HG02678 (cell line): ENCODE results near the gene GOLGA6D.
"Not testable (repeated sequence)": the region's sequence is repeated elsewhere in the genome, so short reads cannot be mapped to it uniquely, and the experiment has no call there.

ENCODE experiments used
- ATAC-seq: cut with Tn5 transposase; IDR thresholded peaks from one replicate; pipeline ENCODE4 v1.9.1; 2021; ENCODE audit warnings: mild to moderate bottlenecking, moderate library complexity; ENCODE audit not compliant: unreplicated experiment

GOLGA6D gene

GRCh38 chr15:75275617-75276016, 7.0 kb upstream of the GOLGA6D start:
- ATAC-seq, result not testable (repeated sequence)

DNA sequence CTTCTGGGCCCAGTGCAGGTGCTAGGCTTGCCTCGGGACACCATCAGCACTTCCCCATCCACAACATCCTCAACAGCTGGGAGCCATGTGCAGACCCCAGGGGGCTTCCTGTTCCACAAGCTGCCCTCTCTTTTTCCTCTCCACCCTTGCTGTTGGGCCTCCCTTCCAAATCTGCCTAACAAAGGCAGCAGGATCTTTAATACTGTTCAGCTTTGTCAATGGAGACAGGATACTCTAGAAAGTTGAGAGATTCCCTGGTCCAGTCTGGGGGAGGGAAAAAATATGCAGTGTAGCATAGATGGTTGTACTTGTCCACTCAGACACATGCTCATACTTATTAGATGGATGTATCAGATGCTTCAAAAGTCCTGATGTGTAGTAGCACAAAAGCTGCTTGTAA, 4.1 kb upstream of the GOLGA6D start:
- not testable (repeated sequence) for ATAC-seq

- ATAC-seq, result not testable (repeated sequence)
Measured at GRCh38 chr15:75284152-75284551, 1.5 kb downstream of the GOLGA6D start.

- ATAC-seq, result not testable (repeated sequence)
Measured at GRCh38 chr15:75293660-75294059, 11.0 kb downstream of the GOLGA6D start.

GRCh38 chr15:75298541-75299310, 16.1 kb downstream of the GOLGA6D start:
- peak; percentile 66 for ATAC-seq

DNA sequence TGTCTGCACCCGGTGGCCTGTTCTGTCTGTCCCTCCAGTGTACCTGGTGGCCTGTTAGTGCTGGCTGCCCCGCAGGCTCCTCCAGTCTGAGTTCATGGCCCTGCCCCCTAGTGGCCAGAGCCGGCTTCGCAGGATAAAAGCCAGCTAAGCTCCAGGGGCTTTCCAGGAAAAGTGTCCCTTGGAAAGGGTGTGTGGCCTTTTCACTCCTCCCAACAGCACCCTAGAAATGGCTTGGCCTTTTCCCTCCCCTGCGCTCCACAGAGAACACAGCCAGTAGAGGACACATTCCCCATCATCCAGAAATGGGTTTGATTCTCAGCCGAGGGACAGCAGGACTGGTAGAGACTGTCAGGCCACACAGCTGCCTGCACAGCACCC, 16.7 kb downstream of the GOLGA6D start:
- peak; percentile 62 for ATAC-seq

DNA sequence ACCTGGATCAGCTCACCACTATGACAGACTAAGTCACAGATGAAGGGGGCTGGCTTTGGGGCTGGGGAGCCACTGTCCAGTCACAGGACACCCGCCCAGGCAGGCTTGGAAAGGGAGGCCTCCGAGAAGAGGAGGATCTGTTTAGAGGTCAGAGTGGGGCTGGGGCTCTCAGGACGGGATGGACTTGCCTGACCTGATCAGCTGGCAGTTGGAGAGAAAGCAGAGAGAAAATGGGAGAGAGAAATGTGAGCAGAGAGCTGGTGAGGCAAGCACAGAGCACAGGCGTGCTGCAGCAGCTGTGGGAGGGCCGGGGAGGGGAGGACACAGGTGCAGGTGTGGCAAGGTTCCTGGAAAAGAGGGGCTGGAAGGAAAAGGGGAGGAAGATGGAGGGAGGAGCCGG, 17.4 kb downstream of the GOLGA6D start:
- not testable (repeated sequence) for ATAC-seq

- ATAC-seq, result no peak
Measured at GRCh38 chr15:75302318-75302717, 19.7 kb downstream of the GOLGA6D start.

GRCh38 chr15:75302753-75303152, 20.1 kb downstream of the GOLGA6D start:
- not testable (repeated sequence) for ATAC-seq

- no peak for ATAC-seq
Measured at GRCh38 chr15:75306188-75306587, 23.6 kb downstream of the GOLGA6D start.

DNA sequence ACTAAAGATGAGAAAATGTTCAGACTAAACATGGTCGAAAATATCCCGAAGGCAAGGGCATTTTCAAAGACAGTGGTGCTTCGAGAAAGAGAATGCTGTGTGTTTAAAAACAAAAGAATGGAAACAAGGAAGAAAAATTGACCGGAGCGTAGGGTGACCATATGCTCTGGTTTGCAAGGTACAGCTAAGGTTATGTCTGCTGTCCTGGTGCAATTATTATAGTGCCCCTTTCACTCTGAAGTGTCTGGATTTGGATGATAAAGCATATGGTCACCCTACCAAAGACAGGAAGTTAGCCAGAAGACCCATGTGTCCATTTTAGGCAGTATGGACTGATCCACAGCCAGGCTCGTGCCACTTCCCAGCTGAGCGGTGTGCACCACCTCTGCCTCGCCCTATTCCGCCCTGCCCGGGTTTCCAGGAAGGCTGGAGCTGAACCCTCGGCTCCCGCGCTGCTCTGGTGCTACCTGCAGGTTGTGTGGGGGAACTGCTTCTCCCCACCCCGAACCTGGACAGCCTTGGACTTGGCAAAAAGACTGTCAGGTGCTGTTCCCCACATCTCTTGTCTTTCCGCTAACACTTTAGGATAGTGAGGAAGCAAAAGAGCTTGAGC, 25.2 kb downstream of the GOLGA6D start:
- no peak for ATAC-seq

DNA sequence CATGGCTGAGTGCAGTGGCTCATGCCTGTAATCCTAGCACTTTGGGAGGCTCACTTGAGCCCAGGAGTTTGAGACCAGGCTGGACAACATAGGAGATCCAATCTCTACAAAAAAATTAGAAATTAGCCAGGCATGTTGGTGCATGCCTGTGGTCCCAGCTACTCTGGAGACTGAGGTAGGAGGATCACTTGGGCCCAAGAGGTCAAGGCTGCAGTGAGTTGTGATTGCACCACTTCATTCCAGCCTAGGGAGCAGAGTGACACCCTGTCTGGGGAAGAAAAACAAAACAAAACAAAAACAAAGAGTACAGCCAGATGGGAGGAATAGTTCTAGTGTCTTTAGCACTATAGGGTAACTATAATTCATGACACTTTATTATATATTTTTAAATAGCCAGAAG, 27.1 kb downstream of the GOLGA6D start:
- ATAC-seq, result no peak

GRCh38 chr15:75312548-75312947, 29.9 kb downstream of the GOLGA6D start:
- not testable (repeated sequence) for ATAC-seq

- ATAC-seq, result no peak
Measured at GRCh38 chr15:75313116-75313845, 30.6 kb downstream of the GOLGA6D start.

DNA sequence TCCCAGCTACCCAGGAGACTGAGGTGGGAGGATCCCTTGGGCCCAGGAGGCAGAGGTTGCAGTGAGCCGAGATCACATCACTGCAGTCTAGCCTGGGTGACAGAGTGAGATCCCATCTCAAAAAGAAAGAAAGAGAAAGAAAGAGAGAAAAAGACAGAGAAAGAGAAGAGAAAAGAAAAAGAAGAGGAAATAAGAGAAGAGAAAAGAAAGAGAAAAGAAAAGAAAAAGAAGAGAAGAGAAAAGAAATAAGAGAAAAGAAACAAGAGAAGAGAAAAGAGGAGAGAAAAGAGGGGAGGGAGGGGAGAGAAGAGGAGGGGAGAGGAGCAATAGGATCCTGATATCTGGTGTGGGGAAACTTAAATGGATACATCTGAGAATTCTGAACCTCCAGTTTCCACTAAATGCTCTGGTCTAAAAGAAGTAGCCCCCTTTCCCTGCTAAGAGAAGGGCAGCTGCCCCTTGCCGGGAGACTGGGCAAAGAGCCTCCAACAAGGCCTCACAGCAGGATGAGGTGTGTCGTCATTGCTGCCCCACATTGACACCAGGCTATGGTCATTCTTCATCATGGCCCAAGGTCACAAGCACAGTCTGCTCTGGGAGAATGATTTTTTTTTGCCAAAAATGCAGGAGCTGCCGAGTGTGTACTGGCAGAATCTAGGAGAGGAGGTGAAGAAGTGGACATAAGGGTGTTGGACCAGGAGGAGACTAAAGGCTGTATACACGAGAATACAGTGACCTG, 32.1 kb downstream of the GOLGA6D start:
- no peak for ATAC-seq

- ATAC-seq, result not testable (repeated sequence)
Measured at GRCh38 chr15:75319231-75319897, 36.7 kb downstream of the GOLGA6D start.

DNA sequence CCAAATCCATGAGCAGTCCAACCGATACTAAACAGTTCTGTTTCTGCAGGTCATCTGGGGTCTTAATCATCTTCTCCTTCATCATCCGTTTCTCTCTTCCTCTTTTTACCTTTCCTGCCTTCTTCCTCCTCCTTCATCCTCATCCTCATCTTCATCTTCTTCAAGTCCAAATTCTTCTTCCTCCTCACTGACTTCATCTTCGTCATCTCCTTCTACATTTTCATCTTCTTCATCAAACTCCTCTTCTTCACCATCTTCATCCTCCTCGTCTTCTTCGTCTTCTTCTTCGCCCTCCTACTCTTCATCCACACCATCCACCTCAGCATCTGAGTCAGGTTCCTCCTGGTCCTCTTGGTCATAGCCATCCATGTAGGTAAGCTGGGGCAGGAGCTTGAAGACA, 39.1 kb downstream of the GOLGA6D start:
- no peak for ATAC-seq

GRCh38 chr15:75325922-75326321, 43.3 kb downstream of the GOLGA6D start:
- ATAC-seq, result no peak

- ATAC-seq, result no peak
Measured at GRCh38 chr15:75327005-75327404, 44.4 kb downstream of the GOLGA6D start.

DNA sequence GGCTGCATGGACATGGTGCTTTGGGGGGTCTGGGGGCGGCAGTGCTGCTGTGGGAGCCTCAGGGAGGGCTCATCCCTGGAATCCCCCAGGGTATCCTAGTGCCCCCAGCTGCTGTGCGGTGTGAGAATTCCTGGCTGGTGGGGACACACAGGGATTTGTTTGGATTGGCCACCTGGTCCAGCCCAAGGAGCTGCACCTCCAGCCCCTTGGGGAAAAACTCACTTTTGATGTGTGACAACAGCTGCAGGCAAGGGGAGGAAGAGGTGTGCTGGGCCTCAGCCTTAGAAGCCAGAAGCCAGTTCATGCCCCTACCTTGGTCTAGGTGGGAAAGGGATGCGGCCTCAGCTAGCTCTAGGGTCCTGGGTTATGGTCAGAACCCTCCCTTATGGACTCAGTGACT, 44.9 kb downstream of the GOLGA6D start:
- no peak for ATAC-seq
